Lung (tissue), 13 donors: ENCODE results near the gene FHL5. TPM values are rescaled to one million over a fixed set of nuclear protein-coding genes. Genes with fewer than 3 reads are reported as not detected.

Experiments used
- ATAC-seq: fragments of 200-7000 bp; cut with Tn5 transposase; one replicate; pipeline ENCODE4 v1.9.1; 2020; ENCODE audit warnings: moderate number of reproducible peaks; ENCODE audit not compliant: insufficient read depth, low FRiP score
- DNase-seq, 3 donors: peaks; one replicate each; pipeline ENCODE4 v3.0.0-alpha.2; 2013 to 2017
- H3K27ac ChIP-seq, 2 donors: one replicate each; pipeline ENCODE4 v1.5.1; 2013; ENCODE audit warnings: mild to moderate bottlenecking in 2 of 2, moderate library complexity in 2 of 2, control low read depth in 1 of 2, inconsistent platforms in 1 of 2, low read depth in 1 of 2, low read length in 1 of 2
- H3K27me3 ChIP-seq, 3 donors: one replicate each; pipeline ENCODE4 v1.5.1; 2013; ENCODE audit warnings: low read length in 2 of 3; ENCODE audit not compliant: control insufficient read depth in 3 of 3, insufficient read depth in 3 of 3
- H3K36me3 ChIP-seq, 4 donors: one replicate each; pipeline ENCODE4 v1.5.1; 2013; ENCODE audit warnings: low read length in 4 of 4, mild to moderate bottlenecking in 1 of 4, moderate library complexity in 1 of 4; ENCODE audit not compliant: control insufficient read depth in 4 of 4, insufficient read depth in 4 of 4
- H3K4me1 ChIP-seq, 5 donors: one replicate each; pipeline ENCODE4 v1.5.1; 2013; ENCODE audit warnings: low read length in 5 of 5, mild to moderate bottlenecking in 2 of 5, moderate library complexity in 1 of 5; ENCODE audit not compliant: control insufficient read depth in 5 of 5, insufficient read depth in 5 of 5
- H3K4me3 ChIP-seq: one replicate; pipeline ENCODE4 v1.5.1; 2013; ENCODE audit warnings: mild to moderate bottlenecking, control low read depth, moderate library complexity
- H3K9ac ChIP-seq, 2 donors: one replicate each; pipeline ENCODE4 v1.5.1; 2013; ENCODE audit warnings: low read length in 2 of 2, control low read depth in 1 of 2; ENCODE audit not compliant: insufficient read depth in 1 of 2
- H3K9me3 ChIP-seq, 4 donors: one replicate each; pipeline ENCODE4 v1.5.1; 2013; ENCODE audit warnings: low read length in 3 of 4, mild to moderate bottlenecking in 1 of 4, moderate library complexity in 1 of 4; ENCODE audit not compliant: control insufficient read depth in 4 of 4, insufficient read depth in 3 of 4
- CTCF ChIP-seq: IDR thresholded peaks from 2 replicates; pipeline ENCODE4 v1.5.1; 2012; ENCODE audit warnings: mild to moderate bottlenecking; ENCODE audit errors: control extremely low read depth, extremely low read depth
- WGBS, 2 donors: extraction: QIAGEN DNeasy Blood & Tissue Kit; methylation state at CpG; one replicate each; pipeline ENCODE4 v1.1.7; 2013; 5-methylcytosine and 5-hydroxymethylcytosine counted together
- polyA plus RNA-seq, 2 donors: library from polyadenylated mRNA; stranded (reverse); fragments of 200-250 nt; gene quantifications; one replicate each; pipeline ENCODE4 v1.2.1, GENCODE V29; 2013
- small RNA-seq: library from RNA; depleted of rRNA; stranded (forward); fragments of <200 nt; gene quantifications from one replicate; pipeline ENCODE3, GENCODE V24; 2014; ENCODE audit warnings: low replicate concordance
- total RNA-seq, 2 donors: library from RNA; depleted of rRNA in 1 of 2; stranded (reverse); fragments of >200 nt in 1 of 2; gene quantifications; one replicate each; pipeline ENCODE4 v1.2.1, GENCODE V29; 2014 to 2021
- donor health status: control.
- donor health status: control.
- donor health status: Bipolar disorder and iron deficiency.
- donor health status: healthy.
- donor health status: DM: yes; HTN: yes; CAD: no.

Gene FHL5
- total and polyA plus RNA-seq, 4 donors, result 5.4 to 15.0 (median 8.4) TPM

GRCh38 chr6:96657344-96657743 lies 94.4 kb downstream of the FHL5 start:
- Histone ChIP-seq H3K4me3 (no peak overlapping the region), H3K9me3 (peaks cover 0 to 5% (median 0%) of the 10 kb centered on the region in 4 donors), H3K27me3 (no peaks in the 10 kb centered on the region), H3K36me3 (no peaks in the 10 kb centered on the region), H3K4me1 (no peaks in the 10 kb centered on the region), H3K9ac (no peak overlapping the region), H3K27ac (no peak overlapping the region)
- DNase-seq (no peak), ATAC-seq (no peak)
- no peak for TF ChIP-seq CTCF
- WGBS, 2 donors, result 66 to 75% methylated on average over 5 of the region's 5 CpGs

GRCh38 chr6:96659084-96659845 lies 96.3 kb downstream of the FHL5 start:
- H3K27me3 ChIP-seq, result no peaks in the 10 kb centered on the region
- DNase-seq (no peak), ATAC-seq (no peak)
- TF ChIP-seq CTCF, result no peak
- 81 to 86% methylated on average over 4 of the region's 4 CpGs for WGBS, 2 donors
- no peaks in the 10 kb centered on the region for H3K4me1 ChIP-seq
- peaks cover 0 to 5% (median 0%) of the 10 kb centered on the region in 4 donors for H3K9me3 ChIP-seq
- no peaks in the 10 kb centered on the region for H3K36me3 ChIP-seq
- H3K4me3 ChIP-seq, result no peak overlapping the region
- no peak overlapping the region for H3K27ac ChIP-seq
- no peak overlapping the region for H3K9ac ChIP-seq

Small RNA genes lying within 50 kb of the gene (small RNA-seq; reads per million reads assigned to genes)
- not detected for gene RNU4-70P

Other genes starting within 250 kb of the FHL5 start
- gene UFL1, start 41.3 kb upstream of the FHL5 start, total RNA-seq, result 10 to 100 TPM; 22.3 to 33.7 TPM
- gene UFL1, start 41.3 kb upstream of the FHL5 start, polyA plus RNA-seq, result 10 to 100 TPM; 12.7 to 13.7 TPM